ENCODE data around the gene MYCBP2. TPM values are rescaled to one million over a fixed set of nuclear protein-coding genes. Genes with fewer than 3 reads are reported as not detected.

MYCBP2 gene
- total RNA-seq, 2 experiments from 2014 or later: 121 to 125 TPM

DNA sequence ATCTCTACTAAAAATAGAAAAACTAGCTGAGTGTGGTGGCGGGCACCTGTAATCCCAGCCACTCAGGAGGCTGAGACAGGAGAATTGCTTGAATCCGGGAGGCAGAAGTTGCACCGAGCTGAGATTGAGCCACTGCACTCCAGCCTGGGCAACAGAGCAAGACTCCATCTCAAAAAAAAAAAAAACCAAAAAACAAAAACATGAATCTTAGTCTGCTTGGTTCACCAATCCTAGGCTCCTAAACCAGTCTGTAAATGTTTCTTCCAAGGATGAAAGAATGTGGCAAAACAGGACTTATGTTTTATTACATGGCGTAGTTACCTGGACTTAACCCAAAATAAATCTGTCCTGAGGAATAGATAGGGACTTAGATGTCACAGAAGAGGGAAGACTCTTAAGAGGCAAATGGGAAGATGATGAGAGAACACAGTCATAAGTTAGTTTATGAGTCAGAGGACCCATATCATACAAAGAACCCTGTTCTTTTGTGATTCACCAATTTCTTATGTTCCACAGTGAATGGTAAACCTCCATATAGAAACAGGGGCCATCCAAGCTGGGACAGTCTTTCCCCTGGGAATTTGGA, 293.1 kb downstream of the MYCBP2 start:
- Histone ChIP-seq H3K9me3 (ENCODE audit: low read length) (no peaks in the 10 kb centered on the region), H3K4me3 (ENCODE audit: low read depth, low read length, poor library complexity, severe bottlenecking) (no peak overlapping the region), H3K79me2 (ENCODE audit: insufficient read depth, low read depth, low read length) (no peaks in the 10 kb centered on the region), H3K27ac (ENCODE audit: low read depth, low read length, poor library complexity, severe bottlenecking) (no peak overlapping the region), H3K4me2 (ENCODE audit: low read length) (no peak overlapping the region), H2AFZ (ENCODE audit: low read length) (no peak overlapping the region), H3K4me1 (ENCODE audit: insufficient read depth, low read length, poor library complexity, severe bottlenecking) (no peaks in the 10 kb centered on the region), H3K36me3 (ENCODE audit: insufficient read depth, low read length) (no peaks in the 10 kb centered on the region), H4K20me1 (ENCODE audit: insufficient read depth, low read length) (no peaks in the 10 kb centered on the region), H3K9me2 (ENCODE audit: insufficient read depth, low read length) (no peaks in the 10 kb centered on the region)
- intact Hi-C loops (cut with micrococcal nuclease; ENCODE audit: unreplicated experiment): no loop called here
- CTCF ChIA-PET (ENCODE audit: unreplicated experiment): no interaction called here
- POLR2A ChIA-PET: interaction anchor here (1.0 kb wide), 1 partner anchor 13 kb away, joined by 4 read pairs; no protein-coding TSS in a partner anchor
- no TSS peak for BruUV-seq (replicated peaks)
- no peak for TF ChIP-seq EZH2phosphoT487 (IDR thresholded peaks at IDR 0.05; ENCODE audit: borderline replicate concordance, low read depth, low read length)
- TF ChIP-seq, protein P1, sequence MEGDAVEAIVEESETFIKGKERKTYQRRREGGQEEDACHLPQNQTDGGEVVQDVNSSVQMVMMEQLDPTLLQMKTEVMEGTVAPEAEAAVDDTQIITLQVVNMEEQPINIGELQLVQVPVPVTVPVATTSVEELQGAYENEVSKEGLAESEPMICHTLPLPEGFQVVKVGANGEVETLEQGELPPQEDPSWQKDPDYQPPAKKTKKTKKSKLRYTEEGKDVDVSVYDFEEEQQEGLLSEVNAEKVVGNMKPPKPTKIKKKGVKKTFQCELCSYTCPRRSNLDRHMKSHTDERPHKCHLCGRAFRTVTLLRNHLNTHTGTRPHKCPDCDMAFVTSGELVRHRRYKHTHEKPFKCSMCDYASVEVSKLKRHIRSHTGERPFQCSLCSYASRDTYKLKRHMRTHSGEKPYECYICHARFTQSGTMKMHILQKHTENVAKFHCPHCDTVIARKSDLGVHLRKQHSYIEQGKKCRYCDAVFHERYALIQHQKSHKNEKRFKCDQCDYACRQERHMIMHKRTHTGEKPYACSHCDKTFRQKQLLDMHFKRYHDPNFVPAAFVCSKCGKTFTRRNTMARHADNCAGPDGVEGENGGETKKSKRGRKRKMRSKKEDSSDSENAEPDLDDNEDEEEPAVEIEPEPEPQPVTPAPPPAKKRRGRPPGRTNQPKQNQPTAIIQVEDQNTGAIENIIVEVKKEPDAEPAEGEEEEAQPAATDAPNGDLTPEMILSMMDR (conservative IDR thresholded peaks at IDR 0.05; ENCODE audit: low read length): no peak
- no peak for DNase-seq (ENCODE audit: low spot score)

GRCh38 chr13:77031656-77032243, 295.1 kb downstream of the MYCBP2 start:
- H4K20me1 ChIP-seq (ENCODE audit: insufficient read depth, low read length): no peaks in the 10 kb centered on the region
- intact Hi-C loops (cut with micrococcal nuclease; ENCODE audit: unreplicated experiment): no loop called here
- BruUV-seq (replicated peaks): no TSS peak

More at GRCh38 chr13:77031656-77032243, 295.1 kb downstream of the MYCBP2 start:
- no peak for DNase-seq (ENCODE audit: low spot score)
- Histone ChIP-seq H3K4me2 (ENCODE audit: low read length) (no peak overlapping the region), H3K4me1 (ENCODE audit: insufficient read depth, low read length, poor library complexity, severe bottlenecking) (peaks cover 10% of the 10 kb centered on the region), H3K4me3 (ENCODE audit: low read depth, low read length, poor library complexity, severe bottlenecking) (no peak overlapping the region), H3K79me2 (ENCODE audit: insufficient read depth, low read depth, low read length) (no peaks in the 10 kb centered on the region), H3K9me2 (ENCODE audit: insufficient read depth, low read length) (no peaks in the 10 kb centered on the region), H3K9me3 (ENCODE audit: low read length) (no peaks in the 10 kb centered on the region), H3K27ac (ENCODE audit: low read depth, low read length, poor library complexity, severe bottlenecking) (no peak overlapping the region), H2AFZ (ENCODE audit: low read length) (no peak overlapping the region), H3K36me3 (ENCODE audit: insufficient read depth, low read length) (no peaks in the 10 kb centered on the region)
- TF ChIP-seq, protein P1 (conservative IDR thresholded peaks at IDR 0.05; ENCODE audit: low read length): no peak
- TF ChIP-seq EZH2phosphoT487 (IDR thresholded peaks at IDR 0.05; ENCODE audit: borderline replicate concordance, low read depth, low read length): no peak
- CTCF ChIA-PET (ENCODE audit: unreplicated experiment): no interaction called here
- POLR2A ChIA-PET: interaction anchor here (0.5 to 1.0 kb wide), 3 partner anchors 11 to 360 kb away, joined by 3 read pairs; no protein-coding TSS in a partner anchor

Measured in OCI-LY7 (cell line).